HEK293T (cell line): ENCODE measurements around the gene NF1.
"Not testable (repeated sequence)": the region's sequence is repeated elsewhere in the genome, so short reads cannot be mapped to it uniquely, and the experiment has no call there.

ENCODE experiments used
- CTCF ChIA-PET: fragments of 350-600 bp; formaldehyde crosslinking; extraction: SDS; loops from one replicate; lab custom pipeline; 2021; ENCODE audit warnings: antibody characterized with exemption, inconsistent platforms; lab: Yijun Ruan, JAX
- POLR2A ChIA-PET: fragments of 350-600 bp; formaldehyde crosslinking; extraction: SDS; loops from one replicate; lab custom pipeline; 2020; ENCODE audit warnings: antibody characterized with exemption, inconsistent platforms; lab: Yijun Ruan, JAX
- DNase-seq: peaks from one replicate; pipeline ENCODE4 v3.0.0; 2012; ENCODE audit warnings: mixed read lengths; ENCODE audit errors: extremely low spot score
- ARNT ChIP-seq: fragments of 450-650 bp; IDR thresholded peaks from 2 replicates; pipeline ENCODE4 v1.6.1; 2017; ENCODE audit warnings: mild to moderate bottlenecking
- BHLHE40 ChIP-seq: fragments of 450-650 bp; IDR thresholded peaks from 2 replicates; pipeline ENCODE4 v1.6.1; 2016; ENCODE audit warnings: mild to moderate bottlenecking, moderate library complexity, borderline replicate concordance
- CTBP1 ChIP-seq: fragments of 450-650 bp; IDR thresholded peaks from 2 replicates; pipeline ENCODE4 v1.6.1; 2016; ENCODE audit warnings: borderline replicate concordance
- ELF4 ChIP-seq: fragments of 450-650 bp; IDR thresholded peaks from 2 replicates; pipeline ENCODE4 v1.6.1; 2017; ENCODE audit warnings: antibody characterized with exemption
- FOXA1 ChIP-seq: fragments of 450-650 bp; IDR thresholded peaks from 2 replicates; pipeline ENCODE4 v1.6.1; 2016; ENCODE audit warnings: mild to moderate bottlenecking
- FOXK2 ChIP-seq: fragments of 450-650 bp; IDR thresholded peaks from 2 replicates; pipeline ENCODE4 v1.6.1; 2016; ENCODE audit warnings: mild to moderate bottlenecking
- FOXM1 ChIP-seq: fragments of 450-650 bp; IDR thresholded peaks from 2 replicates; pipeline ENCODE4 v1.6.1; 2017; ENCODE audit warnings: mild to moderate bottlenecking, borderline replicate concordance
- HDGF ChIP-seq: fragments of 450-650 bp; IDR thresholded peaks from 2 replicates; pipeline ENCODE4 v1.6.1; 2017; ENCODE audit warnings: antibody characterized with exemption, borderline replicate concordance
- L3MBTL2 ChIP-seq: fragments of 450-650 bp; conservative IDR thresholded peaks from 2 replicates; pipeline ENCODE4 v1.6.1; 2016; ENCODE audit warnings: mild to moderate bottlenecking
- LEF1 ChIP-seq: fragments of 450-650 bp; IDR thresholded peaks from 2 replicates; pipeline ENCODE4 v1.6.1; 2017; ENCODE audit warnings: mild to moderate bottlenecking, borderline replicate concordance
- NFRKB ChIP-seq: fragments of 450-650 bp; IDR thresholded peaks from 2 replicates; pipeline ENCODE4 v1.6.1; 2016; ENCODE audit warnings: mild to moderate bottlenecking, moderate library complexity
- SP1 ChIP-seq: fragments of 450-650 bp; IDR thresholded peaks from 2 replicates; pipeline ENCODE4 v1.6.1; 2017
- SUZ12 ChIP-seq: fragments of 450-650 bp; IDR thresholded peaks from 2 replicates; pipeline ENCODE4 v1.6.1; 2016; ENCODE audit warnings: mild to moderate bottlenecking
- TARDBP ChIP-seq: fragments of 450-650 bp; IDR thresholded peaks from 2 replicates; pipeline ENCODE4 v1.6.1; 2016
- ZNF384 ChIP-seq: fragments of 450-650 bp; IDR thresholded peaks from 2 replicates; pipeline ENCODE4 v1.6.1; 2016
- TF ChIP-seq, protein P1 (sequence below): fragments of 450-650 bp; IDR thresholded peaks from 2 replicates; pipeline ENCODE4 v1.6.1; 2016

The NF1 gene

DNA sequence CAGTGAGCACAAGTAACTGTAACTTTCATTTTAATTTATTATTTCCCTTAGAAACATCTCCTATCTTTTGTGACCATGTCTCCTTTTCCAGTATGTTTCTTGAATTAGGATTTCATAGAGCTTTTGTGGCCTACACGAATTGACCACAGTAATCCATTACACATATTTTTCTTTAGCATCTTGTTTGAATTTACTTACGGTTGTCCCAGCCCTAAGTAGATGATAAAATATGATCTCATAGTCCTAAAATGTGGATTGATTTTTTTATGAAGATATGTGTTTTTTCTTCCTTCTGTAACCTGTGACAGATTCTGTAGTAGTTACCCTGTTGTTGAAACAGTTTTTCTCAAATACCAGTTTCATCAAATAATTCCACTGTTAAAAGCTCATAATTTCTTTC lies 61.5 kb downstream of the NF1 start:
- TF ChIP-seq SP1 (no peak), ARNT (no peak), L3MBTL2 (no peak), FOXM1 (no peak)
- ChIA-PET POLR2A (interaction anchor here (1.0 kb wide), 1 partner anchor 62 kb away, joined by 3 read pairs; the partner anchor contains the start of gene NF1), CTCF (no interaction called here)
- no peak for DNase-seq

DNA sequence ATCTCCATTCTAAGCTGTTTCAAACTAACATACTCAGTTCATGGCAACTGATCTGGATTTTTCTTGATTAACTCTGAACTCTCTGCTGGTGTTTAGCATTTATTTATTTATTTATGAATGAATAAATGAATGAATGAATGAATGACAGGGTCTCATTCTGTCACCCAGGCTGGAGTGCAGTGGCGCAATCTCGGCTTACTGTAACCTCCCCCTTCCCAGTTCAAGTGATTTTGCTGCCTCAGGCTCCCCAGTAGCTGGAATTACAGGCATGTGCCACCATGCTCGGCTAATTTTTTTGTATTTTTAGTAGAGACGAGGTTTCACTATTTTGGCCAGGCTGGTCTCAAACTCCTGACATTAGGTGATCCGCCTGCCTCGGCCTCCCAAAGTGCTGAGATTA lies 62.1 kb downstream of the NF1 start:
- POLR2A ChIA-PET = interaction anchor here (1.0 kb wide), 1 partner anchor 62 kb away, joined by 3 read pairs; the partner anchor contains the start of gene NF1
- DNase-seq, CTCF ChIA-PET: not testable (repeated sequence)

DNA sequence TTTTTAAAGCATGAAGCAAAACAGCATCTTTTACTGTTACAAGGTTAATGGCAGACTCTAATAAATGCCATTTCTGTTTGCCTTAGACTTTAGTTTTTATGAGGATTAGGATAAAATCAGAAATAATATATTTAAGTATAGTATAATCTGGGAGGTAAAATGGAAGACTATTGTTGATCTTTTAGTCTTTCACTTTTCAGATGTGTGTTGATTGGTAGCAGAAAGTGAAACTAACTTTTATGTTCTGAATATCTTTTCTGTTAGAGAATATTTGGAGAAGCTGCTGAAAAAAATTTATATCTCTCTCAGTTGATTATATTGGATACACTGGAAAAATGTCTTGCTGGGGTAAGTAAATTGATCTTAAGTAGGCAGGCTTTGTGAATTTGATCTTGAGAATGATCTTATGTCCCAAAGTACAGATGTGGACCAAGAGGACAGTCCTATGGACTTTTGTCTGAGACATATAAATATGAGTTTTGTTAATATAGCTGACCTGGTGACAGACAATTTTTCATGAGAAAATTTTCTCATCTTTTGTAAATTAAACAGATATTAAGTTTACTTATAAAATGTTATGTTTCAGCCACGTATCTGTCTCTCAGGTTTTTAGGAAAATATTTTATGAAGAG lies 64.1 kb downstream of the NF1 start:
- no peak for DNase-seq
- CTCF ChIA-PET = no interaction called here
- TF ChIP-seq CTBP1 = no peak
- no peak for TF ChIP-seq SUZ12
- no peak for TF ChIP-seq L3MBTL2
- no peak for TF ChIP-seq HDGF
- no peak for TF ChIP-seq BHLHE40
- POLR2A ChIA-PET = no interaction called here

DNA sequence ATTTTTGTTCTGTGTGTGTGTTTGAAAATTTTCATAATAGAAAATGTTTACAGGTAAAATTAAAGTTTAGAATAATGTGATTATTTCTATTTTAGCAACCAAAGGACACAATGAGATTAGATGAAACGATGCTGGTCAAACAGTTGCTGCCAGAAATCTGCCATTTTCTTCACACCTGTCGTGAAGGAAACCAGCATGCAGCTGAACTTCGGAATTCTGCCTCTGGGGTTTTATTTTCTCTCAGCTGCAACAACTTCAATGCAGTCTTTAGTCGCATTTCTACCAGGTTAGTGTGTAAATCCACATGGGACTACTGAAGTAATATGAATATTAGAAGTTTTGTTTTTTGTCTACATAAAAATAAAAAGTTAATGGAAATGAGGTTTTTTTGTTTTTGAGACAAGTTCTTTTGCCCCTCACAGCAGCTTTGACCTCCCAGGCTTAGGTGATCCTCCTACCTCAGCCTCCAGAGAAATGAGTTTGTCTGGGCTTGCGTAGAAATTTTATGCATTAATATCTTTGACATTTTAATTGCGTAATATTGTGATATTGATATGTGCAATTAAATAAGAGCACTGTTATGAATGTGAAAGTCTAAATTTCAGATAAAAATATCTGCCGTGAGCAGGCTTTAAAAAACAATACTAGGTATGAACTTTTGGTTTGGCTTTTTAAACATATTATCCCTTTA lies 68.5 kb downstream of the NF1 start:
- CTCF ChIA-PET = no interaction called here
- no peak for DNase-seq
- POLR2A ChIA-PET = no interaction called here
- no peak for TF ChIP-seq HDGF
- TF ChIP-seq L3MBTL2 = no peak
- TF ChIP-seq FOXM1 = no peak
- TF ChIP-seq FOXA1 = no peak
- no peak for TF ChIP-seq TARDBP
- no peak for TF ChIP-seq SP1
- no peak for TF ChIP-seq ARNT
- no peak for TF ChIP-seq SUZ12
- TF ChIP-seq CTBP1 = no peak
- no peak for TF ChIP-seq ZNF384
- TF ChIP-seq NFRKB = no peak
- TF ChIP-seq, protein P1, sequence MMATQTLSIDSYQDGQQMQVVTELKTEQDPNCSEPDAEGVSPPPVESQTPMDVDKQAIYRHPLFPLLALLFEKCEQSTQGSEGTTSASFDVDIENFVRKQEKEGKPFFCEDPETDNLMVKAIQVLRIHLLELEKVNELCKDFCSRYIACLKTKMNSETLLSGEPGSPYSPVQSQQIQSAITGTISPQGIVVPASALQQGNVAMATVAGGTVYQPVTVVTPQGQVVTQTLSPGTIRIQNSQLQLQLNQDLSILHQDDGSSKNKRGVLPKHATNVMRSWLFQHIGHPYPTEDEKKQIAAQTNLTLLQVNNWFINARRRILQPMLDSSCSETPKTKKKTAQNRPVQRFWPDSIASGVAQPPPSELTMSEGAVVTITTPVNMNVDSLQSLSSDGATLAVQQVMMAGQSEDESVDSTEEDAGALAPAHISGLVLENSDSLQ = no peak

DNA sequence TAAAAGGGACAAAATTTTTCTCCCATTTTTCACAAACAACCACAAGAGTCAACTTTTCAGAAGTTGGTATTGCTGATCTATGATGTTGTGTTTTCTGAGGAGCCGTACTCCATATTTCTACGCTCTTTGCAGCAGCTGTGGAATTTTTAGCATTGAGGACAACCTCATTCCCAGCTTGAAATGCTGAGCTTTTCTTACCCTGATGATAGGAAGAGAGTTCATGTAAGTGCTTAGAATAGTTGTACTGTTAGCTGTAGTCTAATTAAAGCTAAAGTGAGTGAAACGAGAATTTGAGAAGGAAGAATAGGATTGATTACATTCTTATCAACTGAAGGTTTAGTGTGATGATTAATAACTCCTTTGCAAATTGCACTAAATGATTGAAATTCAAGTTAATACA lies 72.3 kb downstream of the NF1 start:
- no peak for DNase-seq
- CTCF ChIA-PET = no interaction called here
- POLR2A ChIA-PET = no interaction called here
- no peak for TF ChIP-seq ARNT
- TF ChIP-seq HDGF = no peak
- no peak for TF ChIP-seq L3MBTL2
- no peak for TF ChIP-seq FOXK2
- TF ChIP-seq ELF4 = no peak
- TF ChIP-seq, protein P1 = no peak
- TF ChIP-seq NFRKB = no peak
- TF ChIP-seq SP1 = no peak
- TF ChIP-seq LEF1 = no peak
- no peak for TF ChIP-seq ZNF384
- TF ChIP-seq FOXM1 = no peak
- TF ChIP-seq BHLHE40 = no peak
- no peak for TF ChIP-seq FOXA1
- TF ChIP-seq SUZ12 = no peak
- no peak for TF ChIP-seq TARDBP
- no peak for TF ChIP-seq CTBP1

DNA sequence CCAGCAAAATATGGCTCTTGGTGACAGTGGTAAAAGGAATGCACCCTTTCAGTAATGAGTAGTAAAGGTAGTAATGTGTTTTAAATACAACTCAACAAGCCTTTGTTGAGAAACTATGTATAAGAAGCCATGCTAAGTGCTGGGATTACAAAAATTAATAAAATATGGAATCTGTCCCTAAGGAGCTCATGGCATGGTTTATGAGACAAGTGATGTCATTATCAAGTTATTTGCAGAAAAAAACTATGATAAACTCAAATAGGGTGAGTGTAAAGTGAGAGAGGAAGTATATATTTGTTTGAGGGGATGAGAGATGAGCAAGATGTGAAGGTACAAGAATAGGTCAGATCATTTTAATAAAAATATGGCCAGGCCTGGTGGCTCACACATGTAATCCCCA lies 76.9 kb downstream of the NF1 start:
- no peak for DNase-seq
- no peak for TF ChIP-seq SUZ12
- no peak for TF ChIP-seq NFRKB
- TF ChIP-seq, protein P1 = no peak
- TF ChIP-seq FOXM1 = no peak
- no peak for TF ChIP-seq L3MBTL2
- TF ChIP-seq BHLHE40 = no peak
- TF ChIP-seq SP1 = no peak
- no peak for TF ChIP-seq LEF1
- TF ChIP-seq ARNT = no peak
- TF ChIP-seq ELF4 = no peak
- no peak for TF ChIP-seq HDGF
- no peak for TF ChIP-seq TARDBP
- TF ChIP-seq FOXA1 = no peak
- POLR2A ChIA-PET = no interaction called here
- CTCF ChIA-PET = no interaction called here
